Epithelial cell of esophagus (primary cell): Measurements from ENCODE around the gene LARP4B.
"Not testable (repeated sequence)": the region's sequence is repeated elsewhere in the genome, so short reads cannot be mapped to it uniquely, and the experiment has no call there.

Source experiments
- DNase-seq: peaks from one replicate; pipeline ENCODE4 v3.0.0; 2010; ENCODE audit warnings: low read depth
- H3K4me3 ChIP-seq: 2 replicates; pipeline ENCODE4 v1.5.1; 2011; ENCODE audit warnings: mild to moderate bottlenecking, low read length, control low read depth
- CTCF ChIP-seq: IDR thresholded peaks from 2 replicates; pipeline ENCODE4 v1.5.1; 2011; ENCODE audit warnings: low read depth, mild to moderate bottlenecking, low read length, control low read depth, inconsistent platforms; ENCODE audit not compliant: insufficient read depth; ENCODE audit errors: missing control alignments

Gene LARP4B

GRCh38 chr10:938941-939678, 7.6 kb upstream of the LARP4B start:
- no peak for TF ChIP-seq CTCF
- no peak overlapping the region for H3K4me3 ChIP-seq
- DNase-seq: no peak

- no peak for DNase-seq
- TF ChIP-seq CTCF: no peak
- no peak overlapping the region for H3K4me3 ChIP-seq
These were observed 3.4 kb upstream of the LARP4B start for GRCh38 chr10:934746-935406.

GRCh38 chr10:934165-934564, 2.7 kb upstream of the LARP4B start:
- DNase-seq, H3K4me3 ChIP-seq: not testable (repeated sequence)

- TF ChIP-seq CTCF: no peak
- H3K4me3 ChIP-seq: no peak overlapping the region
- no peak for DNase-seq
These were observed 1.1 kb upstream of the LARP4B start for GRCh38 chr10:932589-932988.

- DNase-seq: peak; percentile 64
- no peak for TF ChIP-seq CTCF
- H3K4me3 ChIP-seq: peak overlapping the region; percentile 83
These were observed 730 bp downstream of the LARP4B start for GRCh38 chr10:930625-931325.

GRCh38 chr10:929960-930624, 1.4 kb downstream of the LARP4B start:
- TF ChIP-seq CTCF: no peak
- no peak for DNase-seq
- H3K4me3 ChIP-seq: peak overlapping the region; percentile 83

GRCh38 chr10:927131-927530, 4.4 kb downstream of the LARP4B start:
- TF ChIP-seq CTCF: no peak
- no peak for DNase-seq
- no peak overlapping the region for H3K4me3 ChIP-seq
